ENCODE results near the gene SNX10.

DNA sequence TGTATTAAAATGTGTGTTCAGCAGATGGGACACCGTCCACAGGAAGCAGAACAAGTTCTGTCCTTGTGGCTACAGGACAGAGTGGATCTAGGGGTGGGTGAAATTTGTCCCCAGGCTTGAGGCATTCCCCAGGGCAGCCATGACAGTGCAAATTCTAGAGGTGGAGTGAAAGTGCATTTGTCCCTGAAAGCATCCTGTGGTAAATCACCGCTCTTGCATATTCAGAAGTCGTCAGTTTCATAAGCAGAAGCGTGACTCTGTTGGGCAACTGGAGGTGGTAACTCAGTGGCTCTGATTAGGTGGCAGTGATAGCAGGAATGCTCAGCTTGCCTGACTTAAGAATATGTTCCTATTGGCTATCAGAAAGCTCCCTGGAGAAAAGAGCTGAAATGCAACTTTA is 96.6 kb downstream of the SNX10 start:
- no peak for TF ChIP-seq EP300 (IDR thresholded peaks at IDR 0.05)
- TF ChIP-seq, protein P1, sequence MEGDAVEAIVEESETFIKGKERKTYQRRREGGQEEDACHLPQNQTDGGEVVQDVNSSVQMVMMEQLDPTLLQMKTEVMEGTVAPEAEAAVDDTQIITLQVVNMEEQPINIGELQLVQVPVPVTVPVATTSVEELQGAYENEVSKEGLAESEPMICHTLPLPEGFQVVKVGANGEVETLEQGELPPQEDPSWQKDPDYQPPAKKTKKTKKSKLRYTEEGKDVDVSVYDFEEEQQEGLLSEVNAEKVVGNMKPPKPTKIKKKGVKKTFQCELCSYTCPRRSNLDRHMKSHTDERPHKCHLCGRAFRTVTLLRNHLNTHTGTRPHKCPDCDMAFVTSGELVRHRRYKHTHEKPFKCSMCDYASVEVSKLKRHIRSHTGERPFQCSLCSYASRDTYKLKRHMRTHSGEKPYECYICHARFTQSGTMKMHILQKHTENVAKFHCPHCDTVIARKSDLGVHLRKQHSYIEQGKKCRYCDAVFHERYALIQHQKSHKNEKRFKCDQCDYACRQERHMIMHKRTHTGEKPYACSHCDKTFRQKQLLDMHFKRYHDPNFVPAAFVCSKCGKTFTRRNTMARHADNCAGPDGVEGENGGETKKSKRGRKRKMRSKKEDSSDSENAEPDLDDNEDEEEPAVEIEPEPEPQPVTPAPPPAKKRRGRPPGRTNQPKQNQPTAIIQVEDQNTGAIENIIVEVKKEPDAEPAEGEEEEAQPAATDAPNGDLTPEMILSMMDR (IDR thresholded peaks at IDR 0.05), result no peak
- no peak for TF ChIP-seq POLR2AphosphoS5 (IDR thresholded peaks at IDR 0.05)
- TF ChIP-seq POLR2A (IDR thresholded peaks at IDR 0.05), result no peak
